Measurements from ENCODE around the gene CSRP1.
"Not testable (repeated sequence)": the region's sequence is repeated elsewhere in the genome, so short reads cannot be mapped to it uniquely, and the experiment has no call there.

The CSRP1 gene

DNA sequence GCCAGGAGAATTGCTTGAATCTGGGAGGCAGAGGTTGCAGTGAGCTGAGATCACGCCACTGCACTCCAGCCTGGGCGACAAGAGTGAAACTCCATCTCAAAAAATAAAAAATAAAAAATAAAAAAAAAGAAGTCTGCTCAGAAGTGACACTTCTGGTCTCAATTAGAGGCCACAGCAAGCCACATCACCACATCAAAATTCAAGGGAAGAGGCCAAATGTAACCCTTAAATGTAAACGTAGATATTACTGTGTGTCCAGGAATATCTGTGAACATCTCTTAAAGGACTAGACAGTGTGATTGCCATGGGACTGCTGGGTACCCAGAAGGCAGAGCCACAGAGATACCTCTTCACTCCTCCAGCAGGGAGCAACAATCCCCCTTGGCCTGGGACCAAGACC lies 28.3 kb downstream of the CSRP1 start:
- not testable (repeated sequence) for DNase-seq (ENCODE audit: low read depth, low spot score)

DNA sequence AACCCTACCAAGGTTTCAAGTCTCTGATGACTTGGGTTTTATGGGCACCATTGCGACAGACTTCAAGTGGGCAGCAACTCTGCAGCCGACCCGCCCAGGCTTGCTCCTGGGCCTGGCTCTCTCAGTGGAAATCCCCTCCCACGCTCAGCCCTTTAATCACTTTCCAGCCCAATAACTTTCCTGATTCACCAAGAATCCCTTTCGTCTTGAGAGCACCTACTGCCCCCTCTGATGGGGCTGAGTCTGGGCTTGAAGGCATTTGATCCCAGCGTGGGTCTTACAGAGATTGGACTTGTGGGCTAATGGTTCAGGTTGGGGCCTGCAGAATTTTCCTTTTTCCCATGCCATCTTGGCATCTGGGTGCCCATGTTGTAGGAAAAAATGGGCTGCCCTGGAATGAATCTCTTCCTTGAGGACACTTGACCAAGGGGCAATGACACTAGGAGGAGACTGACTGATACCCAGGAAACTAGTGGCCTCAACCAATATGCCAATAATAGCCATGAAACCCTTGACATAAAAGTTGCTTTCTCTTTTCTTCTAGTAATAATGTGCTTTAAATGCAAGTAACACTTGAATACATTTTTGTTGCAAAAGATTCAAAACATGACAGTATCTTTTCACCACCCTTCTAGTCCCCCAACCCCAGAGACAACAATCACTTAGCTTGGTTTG lies 30.1 kb downstream of the CSRP1 start:
- DNase-seq (ENCODE audit: low read depth, low spot score), result no peak

GRCh38 chr1:201475915-201476669 lies 30.8 kb downstream of the CSRP1 start:
- DNase-seq (ENCODE audit: low read depth, low spot score), result no peak

DNA sequence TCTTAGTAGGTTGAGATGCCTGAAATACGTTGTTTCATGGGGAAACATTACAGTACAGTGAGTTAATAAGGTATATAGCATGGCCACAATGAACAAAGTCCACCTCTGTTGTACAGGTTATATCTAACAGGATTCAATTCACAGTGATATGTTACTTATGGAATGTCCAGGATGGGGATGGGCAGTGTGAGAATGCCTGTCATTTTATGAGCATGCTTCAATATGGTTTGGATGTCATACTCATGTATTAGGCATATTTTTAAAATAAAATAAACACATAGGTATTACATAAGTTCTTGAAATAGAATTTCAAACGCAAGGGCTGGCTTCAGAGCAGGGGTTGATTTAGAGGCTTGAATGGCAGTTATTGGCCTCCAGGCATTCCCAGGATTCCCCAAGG lies 31.8 kb downstream of the CSRP1 start:
- DNase-seq (ENCODE audit: low read depth, low spot score), result no peak

GRCh38 chr1:201473296-201473695 lies 33.6 kb downstream of the CSRP1 start:
- DNase-seq (ENCODE audit: low read depth, low spot score), result no peak

- DNase-seq (ENCODE audit: low read depth, low spot score), result peak; percentile 32
Measured at GRCh38 chr1:201472321-201472720, 34.6 kb downstream of the CSRP1 start.

GRCh38 chr1:201471772-201472171 lies 35.2 kb downstream of the CSRP1 start:
- DNase-seq (ENCODE audit: low read depth, low spot score), result no peak

DNA sequence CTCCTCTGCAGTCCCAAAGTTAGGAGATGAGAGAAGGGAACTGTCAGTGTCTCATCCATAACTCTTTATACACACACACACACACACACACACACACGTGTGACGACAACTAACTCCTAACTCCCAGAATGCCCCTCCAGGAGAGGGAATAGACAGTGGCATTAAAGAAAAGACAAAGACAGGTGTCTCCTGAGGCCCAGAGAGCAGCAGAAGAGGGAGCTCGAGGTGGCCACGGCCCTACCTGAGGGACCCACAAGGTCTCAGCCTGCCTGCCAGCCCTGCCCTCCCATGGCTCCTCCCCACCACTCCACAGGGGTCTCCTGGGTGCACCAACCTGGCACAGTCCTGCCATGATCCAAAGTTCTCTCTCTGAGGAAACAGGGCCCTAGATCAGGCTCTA lies 36.3 kb downstream of the CSRP1 start:
- DNase-seq (ENCODE audit: low read depth, low spot score), result no peak

- no peak for DNase-seq (ENCODE audit: low read depth, low spot score)
Measured at GRCh38 chr1:201469645-201470074, 37.3 kb downstream of the CSRP1 start.

- peak; percentile 87 for DNase-seq (ENCODE audit: low read depth, low spot score)
Measured at GRCh38 chr1:201468844-201469644, 37.9 kb downstream of the CSRP1 start, which contains the start of gene PHLDA3. PHLDA3 (minus strand) TSS chr1:201469188; CDS start chr1:201468786, 402 bp downstream.

- DNase-seq (ENCODE audit: low read depth, low spot score), result peak; percentile 46
Measured at GRCh38 chr1:201468501-201468843, 38.5 kb downstream of the CSRP1 start.

GRCh38 chr1:201466492-201466891 lies 40.4 kb downstream of the CSRP1 start:
- DNase-seq (ENCODE audit: low read depth, low spot score), result no peak

DNA sequence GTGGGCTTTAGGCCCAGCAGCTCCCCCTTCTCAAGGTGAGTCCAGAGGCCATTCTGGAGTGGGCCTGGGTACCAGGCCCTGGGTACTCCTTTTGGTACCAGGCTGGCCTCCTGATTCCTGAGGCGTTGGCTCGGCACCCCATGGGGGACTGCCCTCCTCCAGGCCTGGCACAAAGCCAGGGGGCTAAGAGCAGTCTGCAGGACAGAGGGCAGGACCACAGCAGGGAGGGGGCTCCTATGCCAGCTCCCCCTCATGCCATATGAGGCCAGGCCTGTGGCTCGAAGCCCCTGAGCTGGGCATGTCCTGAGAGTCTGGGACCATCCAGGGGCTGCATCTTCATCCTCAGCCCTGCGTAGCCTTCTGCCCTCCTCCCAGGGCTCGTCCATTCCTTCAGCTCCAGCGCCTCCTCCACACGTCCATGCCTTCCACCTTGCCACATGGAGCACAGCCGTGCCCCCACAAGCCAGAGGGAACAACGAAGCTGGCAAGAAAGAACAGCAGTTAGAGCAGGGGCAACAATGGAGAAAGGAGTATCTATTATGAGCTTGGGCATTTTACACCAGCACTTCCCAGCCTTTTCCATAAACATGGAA lies 41.1 kb downstream of the CSRP1 start:
- DNase-seq (ENCODE audit: low read depth, low spot score), result no peak

- peak; percentile 57 for DNase-seq (ENCODE audit: low read depth, low spot score)
Measured at GRCh38 chr1:201463071-201463552, 43.8 kb downstream of the CSRP1 start.

GRCh38 chr1:201461645-201462441 lies 45.1 kb downstream of the CSRP1 start:
- peak; percentile 68 for DNase-seq (ENCODE audit: low read depth, low spot score)

DNA sequence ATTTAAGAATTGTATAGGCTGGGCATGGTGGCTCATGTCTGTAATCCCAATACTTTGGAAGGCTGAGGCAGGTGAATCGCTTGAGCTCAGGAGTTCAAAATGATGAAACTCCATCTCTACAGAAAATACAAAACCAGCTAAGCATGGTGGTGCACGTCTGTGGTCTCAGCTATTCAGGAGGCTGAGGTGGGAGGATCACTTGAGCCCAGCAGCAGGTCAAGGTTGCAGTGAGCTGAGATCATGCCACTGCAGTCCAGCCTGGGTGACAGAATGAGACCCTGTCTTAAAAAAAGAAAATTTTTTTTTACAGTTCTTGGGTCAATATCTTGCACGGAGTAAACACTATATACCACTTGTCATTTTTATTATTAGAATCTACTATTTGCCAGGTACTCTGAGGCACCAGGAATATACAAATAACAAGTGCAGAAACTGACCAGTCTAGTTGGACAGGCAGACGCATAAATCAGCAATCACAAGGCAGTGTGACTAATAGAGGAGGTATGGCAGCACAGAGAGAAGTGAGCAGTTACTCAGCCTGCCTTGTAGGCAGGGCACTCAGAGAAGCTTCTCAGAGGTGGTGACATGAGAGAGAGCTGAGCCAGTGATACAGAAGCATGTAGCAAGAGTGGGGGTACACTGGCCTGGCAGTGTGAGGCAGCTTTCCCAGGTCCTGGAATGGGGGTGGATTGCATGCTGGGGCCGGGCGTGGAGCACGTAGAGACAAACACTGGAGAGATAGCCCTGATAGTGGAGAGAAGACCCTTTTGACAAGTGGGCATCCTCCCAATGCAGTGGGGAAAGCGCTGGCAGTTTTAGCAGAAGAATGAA lies 45.9 kb downstream of the CSRP1 start:
- peak; percentile 64 for DNase-seq (ENCODE audit: low read depth, low spot score)

GRCh38 chr1:201459775-201460174 lies 47.1 kb downstream of the CSRP1 start:
- no peak for DNase-seq (ENCODE audit: low read depth, low spot score)

- DNase-seq (ENCODE audit: low read depth, low spot score), result no peak
Measured at GRCh38 chr1:201459052-201459451, 47.9 kb downstream of the CSRP1 start.

- no peak for DNase-seq (ENCODE audit: low read depth, low spot score)
Measured at GRCh38 chr1:201457508-201457960, 49.4 kb downstream of the CSRP1 start.
